ENCODE results near the gene KICS2. TPM values are rescaled to one million over a fixed set of nuclear protein-coding genes. Genes with fewer than 3 reads are reported as not detected.
"Not testable (repeated sequence)": the region's sequence is repeated elsewhere in the genome, so short reads cannot be mapped to it uniquely, and the experiment has no call there.

The KICS2 gene
- total RNA-seq, 1 donor from 2014 or later: 12.8 TPM

DNA sequence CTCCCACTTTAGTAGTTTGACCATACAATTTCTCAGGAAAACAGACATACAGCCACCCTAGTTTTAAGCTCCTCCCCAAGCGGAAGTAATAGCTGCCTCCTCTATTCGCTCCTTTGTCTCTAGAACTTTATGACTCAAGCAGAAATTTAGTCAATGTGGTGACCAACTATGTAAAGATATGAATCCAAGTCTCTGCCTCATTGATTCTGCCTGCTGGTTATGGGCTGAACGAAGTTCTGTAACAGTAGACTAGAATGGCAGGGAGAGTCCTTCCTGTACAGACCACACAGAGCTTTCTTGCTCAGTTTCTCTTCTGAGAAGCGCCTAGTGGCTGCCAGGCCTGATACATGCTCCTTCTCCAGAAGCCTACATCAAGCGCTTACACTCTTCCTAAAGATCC is 19.1 kb downstream of the KICS2 start:
- H3K9me3 Mint-ChIP-seq: peaks cover 10% of the 10 kb centered on the region
- H3K4me1 Mint-ChIP-seq: peaks cover 2% of the 10 kb centered on the region
- intact Hi-C loops (cut with micrococcal nuclease): no loop called here
- H3K27me3 Mint-ChIP-seq: no peaks in the 10 kb centered on the region
- no peak overlapping the region for H3K4me3 Mint-ChIP-seq
- H3K36me3 Mint-ChIP-seq (ENCODE audit: low read depth): peaks cover 27% of the 10 kb centered on the region
- no peak overlapping the region for H3K27ac Mint-ChIP-seq
- no peak for DNase-seq

DNA sequence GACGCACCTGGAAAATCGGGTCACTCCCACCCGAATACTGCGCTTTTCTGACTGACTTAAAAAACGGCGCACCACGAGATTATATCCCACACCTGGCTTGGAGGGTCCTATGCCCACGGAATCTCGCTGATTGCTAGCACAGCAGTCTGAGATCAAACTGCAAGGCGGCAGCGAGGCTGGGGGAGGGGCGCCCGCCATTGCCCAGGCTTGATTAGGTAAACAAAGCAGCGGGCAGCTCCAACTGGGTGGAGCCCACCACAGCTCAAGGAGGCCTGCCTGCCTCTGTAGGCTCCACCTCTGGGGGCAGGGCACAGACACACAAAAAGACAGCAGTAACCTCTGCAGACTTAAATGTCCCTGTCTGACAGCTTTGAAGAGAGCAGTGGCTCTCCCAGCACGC is 26.3 kb downstream of the KICS2 start:
- H3K9me3 Mint-ChIP-seq; H3K4me3 Mint-ChIP-seq; intact Hi-C loops (cut with micrococcal nuclease); DNase-seq; H3K27me3 Mint-ChIP-seq; H3K27ac Mint-ChIP-seq: not testable (repeated sequence)
- Mint-ChIP-seq H3K36me3 (ENCODE audit: low read depth) (peaks cover 26% of the 10 kb centered on the region), H3K4me1 (peaks cover 10% of the 10 kb centered on the region)

DNA sequence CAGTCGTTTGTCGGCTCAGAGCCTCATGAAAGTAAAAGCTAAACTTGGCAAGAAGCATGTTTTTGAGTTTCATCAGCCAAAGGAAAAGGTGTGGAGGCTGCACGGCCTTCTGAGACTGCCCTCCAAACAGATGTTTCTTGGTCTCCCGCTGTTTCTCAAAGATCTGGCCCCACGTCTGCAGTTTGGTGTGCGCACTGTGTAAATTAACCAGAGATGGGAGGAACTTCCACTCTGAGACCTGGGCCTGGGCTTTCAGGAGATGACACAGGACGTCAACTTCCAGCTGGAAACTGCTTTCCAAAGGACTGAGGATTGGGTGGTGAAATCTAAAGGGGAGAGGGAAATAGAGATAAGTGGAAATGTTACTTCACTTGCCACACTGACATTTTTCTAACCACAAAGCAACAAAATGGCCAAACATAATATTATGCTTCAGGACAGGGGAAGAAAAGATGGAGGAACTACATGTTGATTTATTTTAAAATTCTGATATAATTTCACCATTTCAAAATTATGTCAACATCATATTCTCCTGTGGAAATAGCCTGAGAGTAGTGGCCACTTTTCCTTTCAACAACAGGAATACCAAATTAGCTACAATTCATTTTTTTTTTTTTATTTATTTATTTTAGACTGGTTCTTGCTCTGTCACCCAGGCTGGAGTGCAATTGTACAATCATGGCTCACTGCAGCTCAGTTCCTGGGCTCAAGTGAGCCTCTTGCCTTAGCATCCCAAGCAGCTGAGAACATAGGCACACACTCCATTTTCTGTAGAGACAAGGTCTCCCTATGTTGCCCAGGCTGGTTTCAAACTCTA is 27.6 kb downstream of the KICS2 start:
- no peak for DNase-seq
- peaks cover 3% of the 10 kb centered on the region for H3K9me3 Mint-ChIP-seq
- H3K27me3 Mint-ChIP-seq: no peaks in the 10 kb centered on the region
- H3K4me1 Mint-ChIP-seq: peaks cover 10% of the 10 kb centered on the region
- no peak overlapping the region for H3K4me3 Mint-ChIP-seq
- no peak overlapping the region for H3K27ac Mint-ChIP-seq
- peaks cover 26% of the 10 kb centered on the region for H3K36me3 Mint-ChIP-seq (ENCODE audit: low read depth)
- intact Hi-C loops (cut with micrococcal nuclease): no loop called here

DNA sequence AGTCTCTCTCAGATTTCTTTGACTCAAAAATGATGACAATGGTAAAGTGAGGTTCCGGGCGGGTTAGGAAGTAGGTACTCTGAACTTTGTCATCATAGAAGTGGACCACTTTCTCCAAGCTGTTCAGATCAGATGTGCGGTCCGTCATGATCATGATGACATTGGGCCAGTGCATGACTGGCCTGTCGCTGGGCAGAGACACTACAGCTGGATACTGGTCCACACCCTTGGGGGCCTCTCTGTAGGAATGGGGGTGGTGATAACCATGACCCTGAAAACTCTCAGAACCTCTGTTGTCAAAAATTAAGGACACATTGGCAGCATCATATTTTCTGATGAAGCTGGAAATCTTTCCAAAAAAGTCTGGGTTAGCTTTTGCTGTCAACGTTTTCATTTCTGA is 28.2 kb downstream of the KICS2 start:
- Mint-ChIP-seq H3K9me3 (peaks cover 3% of the 10 kb centered on the region), H3K4me1 (peaks cover 10% of the 10 kb centered on the region), H3K36me3 (ENCODE audit: low read depth) (peaks cover 26% of the 10 kb centered on the region), H3K4me3 (no peak overlapping the region), H3K27me3 (no peaks in the 10 kb centered on the region), H3K27ac (no peak overlapping the region)
- intact Hi-C loops (cut with micrococcal nuclease): no loop called here
- DNase-seq: no peak

DNA sequence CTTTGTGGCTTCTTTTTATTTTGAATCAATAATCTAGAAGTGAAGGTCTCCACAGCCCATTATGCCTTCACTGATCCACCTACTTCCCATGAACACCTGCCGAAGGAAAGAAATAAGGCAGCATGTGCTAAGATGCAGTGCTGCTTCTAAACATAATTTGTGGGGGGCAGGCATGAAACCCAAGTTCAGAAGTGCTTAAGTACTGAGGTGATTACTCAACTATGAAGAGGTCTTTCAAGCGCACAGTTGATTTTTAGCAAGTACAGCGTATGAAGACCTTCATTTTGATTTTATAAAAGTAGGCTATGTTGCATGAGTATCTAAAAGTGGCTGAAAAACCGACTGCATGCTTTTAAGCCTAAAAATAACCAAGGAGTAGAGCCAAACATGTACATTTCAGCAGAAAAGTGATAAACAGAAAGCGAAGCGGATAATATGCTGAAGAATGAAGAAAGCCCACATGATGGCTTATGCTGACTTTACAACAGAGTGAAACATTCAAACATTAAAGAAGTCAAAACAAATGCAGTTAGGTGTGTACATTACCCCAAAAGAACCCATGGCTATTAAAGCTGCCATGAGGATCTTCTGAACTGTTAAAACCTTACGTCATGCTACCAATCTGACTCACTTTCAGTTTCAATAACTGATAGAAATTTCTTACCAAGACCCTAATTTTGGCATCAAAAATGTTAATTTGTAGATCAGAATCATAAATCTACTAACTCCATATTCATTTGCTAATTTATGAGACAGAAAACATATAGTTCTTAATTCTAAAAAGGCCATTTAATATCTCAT is 29.3 kb downstream of the KICS2 start:
- no peak overlapping the region for H3K4me3 Mint-ChIP-seq
- H3K27ac Mint-ChIP-seq: no peak overlapping the region
- H3K36me3 Mint-ChIP-seq (ENCODE audit: low read depth): peaks cover 26% of the 10 kb centered on the region
- peaks cover 10% of the 10 kb centered on the region for H3K4me1 Mint-ChIP-seq
- intact Hi-C loops (cut with micrococcal nuclease): no loop called here
- peaks cover 3% of the 10 kb centered on the region for H3K9me3 Mint-ChIP-seq
- DNase-seq: no peak
- H3K27me3 Mint-ChIP-seq: no peaks in the 10 kb centered on the region

DNA sequence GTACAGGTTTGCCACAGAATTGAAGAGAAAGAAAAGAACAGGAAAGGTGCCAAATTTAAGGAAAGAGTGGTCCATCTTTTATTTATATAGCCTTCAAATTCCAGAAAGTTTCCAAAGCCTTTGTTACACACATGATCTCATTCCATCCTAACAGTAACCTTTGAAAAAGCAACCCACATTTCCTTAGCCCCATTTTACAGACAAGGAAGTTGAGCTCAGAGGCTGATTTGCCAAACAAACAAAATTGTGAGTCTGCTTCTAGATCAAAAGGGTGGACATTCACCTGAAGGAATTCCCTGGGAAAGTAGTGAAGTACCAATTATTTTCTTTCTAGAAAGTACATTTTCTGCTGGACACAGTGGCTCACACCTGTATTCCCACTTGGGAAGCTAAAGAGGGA is 32.0 kb downstream of the KICS2 start:
- peaks cover 10% of the 10 kb centered on the region for H3K4me1 Mint-ChIP-seq
- no peak for DNase-seq
- H3K27me3 Mint-ChIP-seq: no peaks in the 10 kb centered on the region
- H3K36me3 Mint-ChIP-seq (ENCODE audit: low read depth): peaks cover 26% of the 10 kb centered on the region
- H3K4me3 Mint-ChIP-seq: no peak overlapping the region
- intact Hi-C loops (cut with micrococcal nuclease): no loop called here
- H3K9me3 Mint-ChIP-seq: peaks cover 3% of the 10 kb centered on the region
- H3K27ac Mint-ChIP-seq: no peak overlapping the region

DNA sequence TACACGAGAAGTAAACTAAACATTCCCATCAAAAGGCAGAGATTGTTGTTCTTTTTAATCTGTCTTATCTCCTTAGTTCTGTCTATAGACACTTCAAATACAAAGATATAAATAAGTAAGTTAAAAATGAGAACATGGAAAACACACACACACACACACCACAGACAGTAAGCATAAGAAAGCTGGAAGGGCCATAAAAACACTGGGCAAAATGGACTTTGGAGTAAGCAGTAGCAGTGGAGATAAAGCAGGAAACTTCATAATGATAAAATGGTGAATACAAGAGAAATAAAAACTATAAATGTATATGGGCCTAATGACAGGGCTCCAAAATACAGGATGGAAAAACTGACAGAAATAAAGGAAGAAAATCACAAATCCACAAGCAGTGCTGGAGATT is 32.6 kb downstream of the KICS2 start:
- no peak overlapping the region for H3K4me3 Mint-ChIP-seq
- H3K27ac Mint-ChIP-seq: no peak overlapping the region
- peaks cover 3% of the 10 kb centered on the region for H3K9me3 Mint-ChIP-seq
- intact Hi-C loops (cut with micrococcal nuclease): no loop called here
- no peaks in the 10 kb centered on the region for H3K27me3 Mint-ChIP-seq
- peaks cover 10% of the 10 kb centered on the region for H3K4me1 Mint-ChIP-seq
- no peak for DNase-seq
- peaks cover 22% of the 10 kb centered on the region for H3K36me3 Mint-ChIP-seq (ENCODE audit: low read depth)

DNA sequence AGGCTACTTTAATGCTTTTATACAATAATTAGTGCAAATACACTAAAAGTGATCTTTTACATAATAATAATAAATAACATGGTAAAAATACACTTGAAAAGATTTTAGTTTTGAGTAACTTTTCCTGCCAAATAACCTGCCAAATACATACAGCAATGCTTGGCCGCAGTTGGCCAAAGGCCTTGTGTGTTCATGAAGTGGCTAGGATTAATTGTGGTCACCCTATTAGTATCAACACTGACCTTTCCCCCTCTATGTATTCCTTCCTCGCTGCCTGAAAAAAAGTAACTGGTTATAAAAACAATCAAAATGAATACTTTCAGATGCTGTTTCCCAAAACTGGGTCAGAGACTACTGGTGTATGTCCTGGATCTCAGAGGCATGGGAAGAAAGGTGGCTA is 34.3 kb downstream of the KICS2 start:
- Mint-ChIP-seq H3K36me3 (ENCODE audit: low read depth) (peaks cover 6% of the 10 kb centered on the region), H3K27ac (no peak overlapping the region), H3K4me3 (no peak overlapping the region), H3K27me3 (no peaks in the 10 kb centered on the region), H3K9me3 (no peaks in the 10 kb centered on the region), H3K4me1 (peaks cover 3% of the 10 kb centered on the region)
- no peak for DNase-seq
- intact Hi-C loops (cut with micrococcal nuclease): no loop called here

DNA sequence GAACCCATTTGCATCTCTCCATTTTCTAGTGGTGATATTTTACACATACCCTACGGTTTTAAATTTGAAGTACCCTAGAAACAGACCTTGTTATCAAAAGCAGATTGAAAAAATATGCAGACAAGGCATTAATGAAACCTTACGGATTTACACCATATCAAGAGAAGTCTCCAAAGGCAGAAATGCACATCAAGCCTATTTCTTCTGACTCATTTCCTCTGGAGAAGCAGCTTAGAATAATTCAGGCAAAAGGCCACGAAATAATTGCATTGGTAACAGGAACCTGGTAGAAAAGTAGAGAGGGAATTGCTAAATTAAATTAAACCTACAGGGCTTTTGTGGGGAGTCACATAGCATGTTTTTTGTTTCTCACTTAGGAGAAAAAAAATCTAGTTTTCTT is 34.7 kb downstream of the KICS2 start:
- no peaks in the 10 kb centered on the region for H3K9me3 Mint-ChIP-seq
- H3K4me3 Mint-ChIP-seq: no peak overlapping the region
- no peaks in the 10 kb centered on the region for H3K27me3 Mint-ChIP-seq
- intact Hi-C loops (cut with micrococcal nuclease): no loop called here
- H3K27ac Mint-ChIP-seq: no peak overlapping the region
- no peaks in the 10 kb centered on the region for H3K4me1 Mint-ChIP-seq
- H3K36me3 Mint-ChIP-seq (ENCODE audit: low read depth): peaks cover 2% of the 10 kb centered on the region
- DNase-seq: no peak

DNA sequence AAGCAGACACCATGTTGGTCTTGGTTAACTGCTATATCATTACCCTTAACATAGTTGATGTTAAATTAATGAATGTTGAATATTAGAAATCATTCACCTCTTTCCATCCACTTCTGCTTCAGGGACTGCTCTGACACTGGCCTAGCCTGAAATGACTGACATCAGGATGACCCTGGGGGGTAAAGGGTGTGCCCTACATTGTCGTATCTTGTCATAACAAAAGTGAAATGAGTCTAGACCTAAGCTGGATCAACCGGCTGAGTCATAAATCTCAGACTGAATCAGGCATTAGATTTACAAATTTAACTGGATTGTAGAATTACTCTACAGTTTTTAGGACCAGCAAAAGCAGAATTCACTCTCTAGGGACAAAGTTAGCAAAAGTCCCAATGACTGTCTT is 35.3 kb downstream of the KICS2 start:
- no peak overlapping the region for H3K27ac Mint-ChIP-seq
- intact Hi-C loops (cut with micrococcal nuclease): no loop called here
- H3K36me3 Mint-ChIP-seq (ENCODE audit: low read depth): no peaks in the 10 kb centered on the region
- no peak overlapping the region for H3K4me3 Mint-ChIP-seq
- H3K27me3 Mint-ChIP-seq: no peaks in the 10 kb centered on the region
- DNase-seq: no peak
- H3K9me3 Mint-ChIP-seq: no peaks in the 10 kb centered on the region
- no peaks in the 10 kb centered on the region for H3K4me1 Mint-ChIP-seq

DNA sequence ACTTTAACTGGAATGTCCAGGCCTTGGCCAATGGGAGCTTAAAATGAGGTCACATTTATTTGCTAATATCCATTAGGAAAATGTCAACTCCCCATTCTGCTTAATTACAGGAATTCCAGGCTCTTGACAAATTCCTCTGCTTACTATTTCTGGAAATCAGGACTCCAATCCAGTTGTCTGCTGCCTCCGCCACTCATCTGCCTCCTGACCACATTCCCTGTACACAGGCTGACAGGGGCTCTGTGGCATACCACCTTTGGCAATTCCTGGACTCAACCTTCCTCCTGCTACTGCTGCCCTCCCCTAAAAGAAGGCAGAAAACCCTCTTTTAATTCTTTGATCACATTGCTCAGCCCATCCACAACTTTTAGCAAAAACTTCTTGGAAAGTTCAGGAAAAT is 37.9 kb downstream of the KICS2 start:
- H3K9me3 Mint-ChIP-seq: no peaks in the 10 kb centered on the region
- H3K27ac Mint-ChIP-seq: no peak overlapping the region
- H3K27me3 Mint-ChIP-seq: no peaks in the 10 kb centered on the region
- H3K4me1 Mint-ChIP-seq: no peaks in the 10 kb centered on the region
- H3K36me3 Mint-ChIP-seq (ENCODE audit: low read depth): no peaks in the 10 kb centered on the region
- intact Hi-C loops (cut with micrococcal nuclease): no loop called here
- no peak for DNase-seq
- no peak overlapping the region for H3K4me3 Mint-ChIP-seq

DNA sequence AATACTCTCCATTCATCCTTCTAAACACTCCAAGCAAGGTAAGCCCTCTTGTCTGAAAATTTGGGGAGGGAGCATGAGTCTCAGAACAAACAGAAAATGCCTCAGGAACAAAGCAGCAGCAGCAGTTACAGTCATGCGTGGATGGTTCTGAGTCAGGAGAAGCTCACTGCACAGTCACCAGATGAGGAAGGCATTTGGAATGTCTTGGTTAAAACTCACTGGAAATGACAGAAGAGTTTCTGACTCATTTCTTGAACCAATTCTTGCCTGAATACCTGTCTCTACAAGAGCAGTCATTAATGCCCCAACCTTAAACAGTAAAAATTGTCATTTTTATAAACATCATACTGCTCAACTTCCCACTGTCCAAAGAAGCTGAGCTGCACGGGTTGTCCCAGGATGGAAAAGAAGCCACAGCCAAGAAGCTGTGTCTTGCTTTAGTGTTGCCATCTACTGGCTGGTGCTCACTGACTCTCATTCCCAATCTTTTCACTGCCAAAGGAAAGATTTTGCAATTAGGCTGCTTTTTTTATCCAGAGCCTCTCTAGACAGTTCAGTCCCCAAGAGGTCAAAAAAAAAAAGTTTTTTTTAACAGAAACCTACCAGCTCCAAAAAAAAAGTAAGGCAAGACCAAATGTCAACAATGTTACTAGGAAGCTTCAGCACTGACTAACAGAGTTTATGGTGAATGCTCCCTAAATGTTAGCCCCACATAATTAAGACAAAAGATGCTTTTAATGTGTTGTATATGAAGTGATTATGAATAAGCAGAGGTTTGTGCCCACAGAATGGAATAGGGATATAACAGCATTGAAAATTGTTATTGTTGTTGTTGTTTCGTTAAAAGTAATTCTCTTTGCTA is 40.4 kb downstream of the KICS2 start:
- no peaks in the 10 kb centered on the region for H3K27me3 Mint-ChIP-seq
- no peaks in the 10 kb centered on the region for H3K36me3 Mint-ChIP-seq (ENCODE audit: low read depth)
- no peaks in the 10 kb centered on the region for H3K4me1 Mint-ChIP-seq
- intact Hi-C loops (cut with micrococcal nuclease): no loop called here
- no peaks in the 10 kb centered on the region for H3K9me3 Mint-ChIP-seq
- DNase-seq: no peak
- H3K4me3 Mint-ChIP-seq: no peak overlapping the region
- H3K27ac Mint-ChIP-seq: no peak overlapping the region

DNA sequence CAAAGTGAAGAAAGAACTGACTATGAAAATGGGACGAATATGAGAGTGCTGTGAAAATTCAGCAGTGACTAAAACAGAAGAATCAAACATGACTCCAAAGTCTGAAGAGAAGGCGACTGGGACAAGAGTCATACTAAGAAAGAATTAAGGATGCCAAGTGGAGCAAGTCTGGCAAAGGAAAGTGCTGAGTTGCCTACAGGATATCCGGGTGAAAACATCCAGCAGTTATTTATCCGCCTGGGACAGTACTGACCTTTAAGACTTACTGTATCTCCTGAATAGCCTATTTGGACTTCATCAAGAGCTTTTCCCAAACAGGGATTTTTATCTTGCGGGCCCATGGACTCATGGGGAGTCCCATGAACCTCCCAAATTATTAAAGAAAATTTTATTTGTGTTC is 41.1 kb downstream of the KICS2 start:
- Mint-ChIP-seq H3K27me3 (no peaks in the 10 kb centered on the region), H3K27ac (no peak overlapping the region), H3K36me3 (ENCODE audit: low read depth) (no peaks in the 10 kb centered on the region), H3K4me3 (no peak overlapping the region), H3K9me3 (no peaks in the 10 kb centered on the region), H3K4me1 (no peaks in the 10 kb centered on the region)
- no peak for DNase-seq
- intact Hi-C loops (cut with micrococcal nuclease): no loop called here

DNA sequence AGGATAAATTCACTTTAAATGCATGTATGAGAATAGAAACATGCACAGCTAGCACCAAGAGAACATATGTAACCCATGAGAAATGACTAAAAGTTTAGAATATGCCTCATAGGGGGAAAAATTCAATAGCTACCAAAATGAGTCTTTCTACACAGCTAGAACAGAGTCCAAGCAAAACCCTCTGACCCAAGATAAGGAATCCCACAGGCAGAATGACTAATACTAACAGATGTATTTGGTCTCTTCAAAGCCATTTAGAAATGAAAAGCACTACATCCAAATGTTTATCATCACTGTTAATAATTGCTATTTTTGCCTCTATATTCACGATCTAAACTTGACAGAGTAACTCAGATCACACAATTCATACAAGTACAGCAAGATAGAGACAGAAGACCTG is 44.0 kb downstream of the KICS2 start:
- Mint-ChIP-seq H3K9me3 (no peaks in the 10 kb centered on the region), H3K4me1 (no peaks in the 10 kb centered on the region), H3K36me3 (ENCODE audit: low read depth) (no peaks in the 10 kb centered on the region), H3K27ac (no peak overlapping the region), H3K4me3 (no peak overlapping the region), H3K27me3 (no peaks in the 10 kb centered on the region)
- no peak for DNase-seq
- intact Hi-C loops (cut with micrococcal nuclease): no loop called here

Measured in activated CD4-positive, alpha-beta T cell treated with anti-CD3 and anti-CD28 coated beads, Interleukin-2, amount 10 ng/mL, durations not matched to agents 24 days and 14 days (primary cell).